ENCODE measurements around the gene ARSB. TPM values are rescaled to one million over a fixed set of nuclear protein-coding genes. Genes with fewer than 3 reads are reported as not detected.

The ARSB gene
- total and polyA plus RNA-seq, 9 of the 15 experiments (the other 6 are each of a cell fraction or from before 2014, with no cell fraction given): 0.52 to 4.6 (median 2.4) TPM

DNA sequence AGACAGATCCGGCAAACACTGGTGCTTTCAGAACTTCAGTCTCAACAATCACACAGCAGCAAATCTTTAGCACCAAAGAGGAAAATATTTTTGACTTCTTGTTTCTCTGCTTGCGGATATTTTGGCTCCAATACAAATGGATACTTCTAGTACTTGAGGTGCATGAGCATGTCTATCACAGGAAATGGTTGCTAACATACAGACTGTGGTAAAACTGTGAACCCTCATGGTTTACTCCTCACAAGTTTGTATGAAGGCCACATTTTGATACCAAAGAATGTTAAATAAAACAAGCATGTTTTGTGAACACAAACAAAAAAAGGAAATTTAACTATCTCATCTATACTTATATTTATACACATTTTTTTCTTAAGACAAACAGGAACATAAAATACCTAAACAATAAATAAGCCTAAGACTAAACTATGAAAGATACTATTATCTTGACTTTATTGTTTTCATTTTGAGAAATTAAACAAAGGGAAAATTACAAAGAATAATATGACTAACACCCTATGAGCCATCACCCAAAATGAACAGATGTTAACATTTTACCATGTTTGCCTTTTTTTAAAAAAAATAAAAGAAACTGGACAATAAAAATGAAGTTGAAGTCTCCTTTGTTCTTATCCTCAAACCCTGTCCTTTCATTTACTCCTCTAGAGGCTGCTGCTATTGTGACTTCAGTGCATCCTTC, 201.5 kb downstream of the ARSB start (continued):
- TF ChIP-seq MED1 (CRISPR knock-in tag; IDR thresholded peaks at IDR 0.05; ENCODE audit: borderline replicate concordance) (no peak), RB1 (IDR thresholded peaks at IDR 0.05; ENCODE audit: low read depth) (no peak)
- TF ChIP-seq, protein P1, sequence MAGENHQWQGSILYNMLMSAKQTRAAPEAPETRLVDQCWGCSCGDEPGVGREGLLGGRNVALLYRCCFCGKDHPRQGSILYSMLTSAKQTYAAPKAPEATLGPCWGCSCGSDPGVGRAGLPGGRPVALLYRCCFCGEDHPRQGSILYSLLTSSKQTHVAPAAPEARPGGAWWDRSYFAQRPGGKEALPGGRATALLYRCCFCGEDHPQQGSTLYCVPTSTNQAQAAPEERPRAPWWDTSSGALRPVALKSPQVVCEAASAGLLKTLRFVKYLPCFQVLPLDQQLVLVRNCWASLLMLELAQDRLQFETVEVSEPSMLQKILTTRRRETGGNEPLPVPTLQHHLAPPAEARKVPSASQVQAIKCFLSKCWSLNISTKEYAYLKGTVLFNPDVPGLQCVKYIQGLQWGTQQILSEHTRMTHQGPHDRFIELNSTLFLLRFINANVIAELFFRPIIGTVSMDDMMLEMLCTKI (IDR thresholded peaks at IDR 0.05; ENCODE audit: partially characterized antibody): no peak

DNA sequence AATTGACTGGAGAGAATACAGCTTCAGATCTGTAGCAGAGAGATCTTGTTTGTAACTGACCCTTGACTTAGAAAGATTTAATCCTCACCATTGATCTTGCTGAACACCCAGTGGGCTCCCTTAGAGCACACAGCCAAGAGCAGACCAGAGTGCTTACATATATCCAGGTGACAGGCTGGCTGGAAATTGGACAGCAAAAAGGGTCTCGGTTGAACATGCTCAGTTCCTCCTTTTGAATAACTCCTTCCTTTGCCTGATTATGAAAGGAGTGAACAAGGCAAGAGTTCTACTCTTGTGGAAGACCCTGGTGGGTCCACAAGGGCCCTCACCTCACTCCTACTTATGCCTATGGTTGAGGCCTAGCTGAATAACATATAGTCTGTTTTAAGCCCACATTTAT, 202.4 kb downstream of the ARSB start:
- FAIRE-seq (no peak), ATAC-seq (no peak), DNase-seq (ENCODE audit: extremely low read depth in 1 of 4, low spot score in 3 of 4) (no peak)
- POLR2A ChIA-PET: interaction anchor here (1.3 kb wide), 1 partner anchor 26 kb away, joined by 4 read pairs; no protein-coding TSS in a partner anchor
- 80% methylated on average over 1 of the region's 1 CpG for WGBS (ENCODE audit: insufficient coverage, low coverage, missing lambda C conversion rate)
- TF ChIP-seq ZNF75A (CRISPR knock-in tag; IDR thresholded peaks at IDR 0.05): no peak
- in situ Hi-C loops (cut with MboI): no loop called here
- H4K20me1 ChIP-seq (replicated peaks; ENCODE audit: control insufficient read depth, insufficient read depth, low read length): no peaks in the 10 kb centered on the region
- peak overlapping the region; percentile 5; the same call in 1 of the 2 replicates for H2AFZ ChIP-seq (ENCODE audit: low read depth, low read length)
- H3K79me2 ChIP-seq (ENCODE audit: control insufficient read depth, insufficient read depth, low read length): no peaks in the 10 kb centered on the region
- H3K4me1 ChIP-seq (replicated peaks in 1 of 2; ENCODE audit: control insufficient read depth in 2 of 2, insufficient read depth in 2 of 2, low read length in 2 of 2): peaks cover 11 to 13% of the 10 kb centered on the region in 2 experiments; a peak in 4 of 5 replicates
- BruUV-seq (replicated peaks): no TSS peak
- H3K9ac ChIP-seq (ENCODE audit: insufficient read depth in 1 of 2, low read depth in 2 of 2, low read length in 2 of 2): no peak overlapping the region
- no peaks in the 10 kb centered on the region for H3K36me3 ChIP-seq (ENCODE audit: control insufficient read depth, insufficient read depth, low read length)
- no peaks in the 10 kb centered on the region for H3K9me3 ChIP-seq (replicated peaks; ENCODE audit: control insufficient read depth, insufficient read depth, low read depth, low read length)
- H3K9me1 ChIP-seq (ENCODE audit: control insufficient read depth, insufficient read depth, low read length): no peaks in the 10 kb centered on the region
- H3K27ac ChIP-seq (ENCODE audit: extremely low read depth, low read depth, low read length): no peak overlapping the region
- CTCF ChIA-PET (ENCODE audit: low intra/inter-chr PET ratio): no interaction called here
- intact Hi-C loops (cut with micrococcal nuclease): no loop called here
- no peak overlapping the region for H3K4me3 ChIP-seq
- no peaks in the 10 kb centered on the region for H3K27me3 ChIP-seq (ENCODE audit: control insufficient read depth in 2 of 2, insufficient read depth in 2 of 2, low read length in 2 of 2)
- no peak overlapping the region for H3K4me2 ChIP-seq (ENCODE audit: insufficient read depth, low read length)

Data from K562 (cell line).